ENCODE data around the gene NR1D1.

DNA sequence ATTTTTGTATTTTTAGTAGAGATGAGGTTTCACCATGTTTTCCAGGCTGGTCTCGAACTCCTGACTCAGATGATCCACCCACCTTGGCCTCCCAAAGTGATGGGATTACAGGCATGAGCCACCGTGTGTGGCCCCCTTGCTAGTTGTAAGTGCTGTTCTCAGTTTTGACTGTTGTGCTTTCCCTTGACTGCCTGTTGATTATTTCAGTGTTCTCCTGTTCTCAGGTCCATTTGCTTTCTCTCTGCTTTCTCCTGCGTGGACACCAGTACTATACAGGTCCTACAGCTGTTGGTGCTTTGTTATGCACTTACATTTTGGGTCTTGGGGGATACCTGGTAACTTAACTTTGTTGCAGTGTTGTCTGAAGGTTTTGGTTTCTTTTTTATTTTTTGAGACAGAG lies 48.1 kb upstream of the NR1D1 start:
- no peak for TF ChIP-seq ZFP3 (CRISPR knock-in tag; IDR thresholded peaks at IDR 0.05)
- TF ChIP-seq CSRNP3 (CRISPR knock-in tag; IDR thresholded peaks at IDR 0.05) = no peak
- no peak for TF ChIP-seq PPARA (CRISPR knock-in tag; IDR thresholded peaks at IDR 0.05; ENCODE audit: borderline replicate concordance)
- no peak for TF ChIP-seq RARB (CRISPR knock-in tag; IDR thresholded peaks at IDR 0.05)
- TF ChIP-seq, protein P1, sequence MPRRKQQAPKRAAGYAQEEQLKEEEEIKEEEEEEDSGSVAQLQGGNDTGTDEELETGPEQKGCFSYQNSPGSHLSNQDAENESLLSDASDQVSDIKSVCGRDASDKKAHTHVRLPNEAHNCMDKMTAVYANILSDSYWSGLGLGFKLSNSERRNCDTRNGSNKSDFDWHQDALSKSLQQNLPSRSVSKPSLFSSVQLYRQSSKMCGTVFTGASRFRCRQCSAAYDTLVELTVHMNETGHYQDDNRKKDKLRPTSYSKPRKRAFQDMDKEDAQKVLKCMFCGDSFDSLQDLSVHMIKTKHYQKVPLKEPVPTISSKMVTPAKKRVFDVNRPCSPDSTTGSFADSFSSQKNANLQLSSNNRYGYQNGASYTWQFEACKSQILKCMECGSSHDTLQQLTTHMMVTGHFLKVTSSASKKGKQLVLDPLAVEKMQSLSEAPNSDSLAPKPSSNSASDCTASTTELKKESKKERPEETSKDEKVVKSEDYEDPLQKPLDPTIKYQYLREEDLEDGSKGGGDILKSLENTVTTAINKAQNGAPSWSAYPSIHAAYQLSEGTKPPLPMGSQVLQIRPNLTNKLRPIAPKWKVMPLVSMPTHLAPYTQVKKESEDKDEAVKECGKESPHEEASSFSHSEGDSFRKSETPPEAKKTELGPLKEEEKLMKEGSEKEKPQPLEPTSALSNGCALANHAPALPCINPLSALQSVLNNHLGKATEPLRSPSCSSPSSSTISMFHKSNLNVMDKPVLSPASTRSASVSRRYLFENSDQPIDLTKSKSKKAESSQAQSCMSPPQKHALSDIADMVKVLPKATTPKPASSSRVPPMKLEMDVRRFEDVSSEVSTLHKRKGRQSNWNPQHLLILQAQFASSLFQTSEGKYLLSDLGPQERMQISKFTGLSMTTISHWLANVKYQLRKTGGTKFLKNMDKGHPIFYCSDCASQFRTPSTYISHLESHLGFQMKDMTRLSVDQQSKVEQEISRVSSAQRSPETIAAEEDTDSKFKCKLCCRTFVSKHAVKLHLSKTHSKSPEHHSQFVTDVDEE (CRISPR knock-in tag; IDR thresholded peaks at IDR 0.05) = no peak
- no peak for TF ChIP-seq PATZ1 (CRISPR knock-in tag; IDR thresholded peaks at IDR 0.05; ENCODE audit: borderline replicate concordance)
- no peak for TF ChIP-seq BACH2 (CRISPR knock-in tag; IDR thresholded peaks at IDR 0.05; ENCODE audit: borderline replicate concordance)
- TF ChIP-seq ZFP30 (CRISPR knock-in tag; IDR thresholded peaks at IDR 0.05) = no peak
- TF ChIP-seq ZNF8 (CRISPR knock-in tag; IDR thresholded peaks at IDR 0.05) = no peak
- TF ChIP-seq TCF4 (CRISPR knock-in tag; IDR thresholded peaks at IDR 0.05; ENCODE audit: borderline replicate concordance) = no peak
- no peak for TF ChIP-seq CREB5 (CRISPR knock-in tag; IDR thresholded peaks at IDR 0.05; ENCODE audit: low read depth)
